GM19043 (cell line): ENCODE results near the gene MAGEB3.

Experiments
- ATAC-seq: cut with Tn5 transposase; IDR thresholded peaks from one replicate; pipeline ENCODE4 v1.9.1; 2021; ENCODE audit warnings: low read depth; ENCODE audit not compliant: unreplicated experiment

MAGEB3 gene

DNA sequence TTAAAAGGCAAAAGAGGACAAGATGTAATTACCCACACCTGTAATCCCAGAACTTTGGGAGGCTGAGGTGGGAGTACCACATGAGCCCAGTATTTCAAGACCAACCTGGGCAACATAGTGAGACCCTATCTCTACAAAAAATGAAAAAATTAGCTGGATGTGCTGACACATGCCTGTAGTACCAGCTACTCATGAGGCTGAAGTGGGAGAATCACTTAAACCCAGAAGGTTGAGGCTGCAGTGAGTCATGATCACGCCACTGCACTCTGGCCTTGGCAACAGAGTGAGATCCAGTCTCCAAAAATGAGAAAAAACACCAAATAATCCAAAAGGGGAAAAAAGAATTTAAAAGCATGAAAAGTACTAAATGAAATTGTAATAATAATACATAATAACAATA lies 47.9 kb downstream of the MAGEB3 start:
- no peak for ATAC-seq

DNA sequence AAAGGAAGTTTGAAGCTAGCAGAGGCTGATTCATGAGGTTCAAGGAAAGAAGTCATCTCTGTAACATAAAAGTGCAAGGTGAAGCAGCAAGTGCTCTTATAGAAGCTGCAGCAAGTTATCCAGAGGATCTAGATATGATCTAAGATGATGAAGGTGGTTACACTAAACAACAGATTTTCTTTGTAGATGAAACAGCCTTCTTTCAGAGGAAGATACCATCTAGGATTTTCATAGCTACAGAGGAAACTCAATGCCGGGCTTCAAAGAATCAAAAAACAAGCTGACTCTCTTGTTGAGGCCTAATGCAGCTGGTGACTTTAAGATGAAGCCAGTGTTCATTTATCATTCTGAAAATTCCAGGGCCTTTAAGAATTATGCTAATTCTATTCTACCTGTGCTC lies 50.0 kb downstream of the MAGEB3 start:
- no peak for ATAC-seq

DNA sequence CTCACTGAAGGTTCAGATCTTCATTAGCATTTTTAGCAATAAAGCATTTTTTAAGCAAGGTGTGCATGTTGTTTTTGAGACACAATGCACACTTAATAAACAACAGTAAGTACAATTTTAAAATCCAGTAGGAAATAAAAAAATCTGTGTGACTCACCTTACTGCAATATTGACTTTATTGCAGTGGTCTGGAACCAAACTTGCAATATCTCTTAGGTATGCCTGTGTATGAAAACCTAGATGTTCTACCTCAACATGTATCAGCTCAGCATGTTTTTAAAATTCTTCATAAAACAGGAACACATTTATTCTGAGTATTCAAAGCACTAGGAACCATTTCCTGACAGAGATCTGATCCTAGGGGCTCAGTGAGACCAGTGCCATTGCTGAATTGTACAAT lies 52.1 kb downstream of the MAGEB3 start:
- no peak for ATAC-seq

DNA sequence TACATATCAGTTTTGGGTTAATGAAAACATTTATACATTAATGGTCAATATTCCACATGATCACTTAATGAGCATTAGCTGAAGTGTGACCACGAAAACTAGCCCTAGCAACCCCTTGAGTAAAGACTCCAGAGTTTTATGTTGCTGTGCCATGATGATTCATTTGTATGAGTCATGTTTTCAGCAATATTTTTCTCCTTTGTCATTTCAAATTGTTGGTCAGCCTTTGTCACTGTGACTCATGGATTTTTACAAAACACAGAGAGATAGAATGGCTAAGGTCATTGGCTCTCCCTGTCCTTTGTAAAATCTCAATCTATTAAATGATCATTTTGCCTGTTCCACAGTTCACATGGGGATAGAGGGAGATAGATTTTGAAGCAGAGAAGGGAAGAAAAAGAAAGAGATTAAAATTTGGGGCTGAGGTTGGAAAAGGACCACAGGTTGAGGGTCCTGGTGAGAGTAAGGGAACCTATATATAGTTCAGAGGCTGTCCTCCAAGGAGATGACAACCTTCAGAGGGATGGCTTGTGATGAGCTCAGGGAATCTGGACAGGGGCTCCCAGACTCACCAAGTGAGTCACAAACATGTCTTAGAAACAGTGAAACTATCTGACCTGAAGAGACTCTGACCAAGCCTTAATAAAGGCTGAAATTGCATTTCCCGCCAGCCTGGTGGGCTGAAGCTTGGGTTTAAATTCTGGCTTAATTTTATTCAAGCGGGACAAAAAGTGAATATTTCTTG lies 53.2 kb downstream of the MAGEB3 start:
- no peak for ATAC-seq
